MM.1S (cell line): ENCODE measurements around the gene ABTB2.

Experiments used
- DNase-seq: peaks from one replicate; pipeline ENCODE4 v3.0.0-alpha.2; 2015
- H2AFZ ChIP-seq: fragments of 300-600 bp; sonication (generic); 2 replicates; pipeline ENCODE4 v1.6.0; 2016; ENCODE audit warnings: antibody characterized with exemption, low read length
- H3F3A ChIP-seq: fragments of 300-600 bp; sonication (generic); 2 replicates; pipeline ENCODE4 v1.6.1; 2016; ENCODE audit warnings: mild to moderate bottlenecking, antibody characterized with exemption, low read length, moderate library complexity, mixed read lengths; ENCODE audit not compliant: insufficient read depth
- H3K27ac ChIP-seq: fragments of 300-600 bp; sonication (generic); 2 replicates; pipeline ENCODE4 v1.5.1; 2016; ENCODE audit warnings: mild to moderate bottlenecking, low read length
- H3K27me3 ChIP-seq: fragments of 300-600 bp; sonication (generic); replicated peaks from 2 replicates; pipeline ENCODE4 v1.6.0; 2016; ENCODE audit warnings: low read length; ENCODE audit not compliant: insufficient read depth
- H3K36me3 ChIP-seq: fragments of 300-600 bp; sonication (generic); replicated peaks from 2 replicates; pipeline ENCODE4 v1.6.1; 2016; ENCODE audit warnings: mild to moderate bottlenecking, low read length, mixed read lengths; ENCODE audit not compliant: insufficient read depth
- H3K4me1 ChIP-seq: fragments of 300-600 bp; sonication (generic); 2 replicates; pipeline ENCODE4 v1.6.1; 2016; ENCODE audit warnings: low read length, mixed read lengths
- H3K4me2 ChIP-seq: fragments of 300-600 bp; sonication (generic); 2 replicates; pipeline ENCODE4 v1.6.0; 2016; ENCODE audit warnings: low read depth, low read length
- H3K4me3 ChIP-seq: fragments of 300-600 bp; sonication (generic); 2 replicates; pipeline ENCODE4 v1.5.1; 2016; ENCODE audit warnings: low read length, mixed read lengths
- H3K79me2 ChIP-seq: fragments of 300-600 bp; sonication (generic); 2 replicates; pipeline ENCODE4 v1.6.1; 2016; ENCODE audit warnings: mixed run types, low read length, mixed read lengths
- H3K9ac ChIP-seq: fragments of 300-600 bp; sonication (generic); 2 replicates; pipeline ENCODE4 v1.6.1; 2016; ENCODE audit warnings: low read length, mixed read lengths
- H3K9me2 ChIP-seq: fragments of 300-600 bp; sonication (generic); replicated peaks from 2 replicates; pipeline ENCODE4 v1.6.1; 2016; ENCODE audit warnings: mild to moderate bottlenecking, low read length, mixed read lengths; ENCODE audit not compliant: insufficient read depth
- H3K9me3 ChIP-seq: fragments of 300-600 bp; sonication (generic); replicated peaks from 2 replicates; pipeline ENCODE4 v1.6.1; 2016; ENCODE audit warnings: mild to moderate bottlenecking, low read length, mixed read lengths; ENCODE audit not compliant: insufficient read depth
- H4K20me1 ChIP-seq: fragments of 300-600 bp; sonication (generic); 2 replicates; pipeline ENCODE4 v1.6.1; 2016; ENCODE audit warnings: mild to moderate bottlenecking, low read length, moderate library complexity, mixed read lengths; ENCODE audit not compliant: insufficient read depth
- EZH2 ChIP-seq: fragments of 300-600 bp; sonication (generic); optimal IDR thresholded peaks from 2 replicates; pipeline ENCODE3; 2017; ENCODE audit warnings: low read depth, mild to moderate bottlenecking, antibody characterized with exemption, low read length, mixed read lengths
- EZH2phosphoT487 ChIP-seq: fragments of 300-600 bp; sonication (generic); IDR thresholded peaks from 2 replicates; pipeline ENCODE4 v1.6.1; 2018; ENCODE audit warnings: antibody characterized with exemption, low read length
- TF ChIP-seq, protein P1 (sequence below): fragments of 300-600 bp; sonication (generic); IDR thresholded peaks from 2 replicates; pipeline ENCODE4 v1.5.1; 2016; ENCODE audit warnings: antibody characterized with exemption, low read length, mixed read lengths

ABTB2 gene

GRCh38 chr11:34261095-34261494, 96.7 kb downstream of the ABTB2 start:
- H4K20me1 ChIP-seq = no peaks in the 10 kb centered on the region
- H3K4me1 ChIP-seq = no peaks in the 10 kb centered on the region
- H3K27ac ChIP-seq = no peak overlapping the region
- no peak overlapping the region for H3K4me2 ChIP-seq
- TF ChIP-seq, protein P1, sequence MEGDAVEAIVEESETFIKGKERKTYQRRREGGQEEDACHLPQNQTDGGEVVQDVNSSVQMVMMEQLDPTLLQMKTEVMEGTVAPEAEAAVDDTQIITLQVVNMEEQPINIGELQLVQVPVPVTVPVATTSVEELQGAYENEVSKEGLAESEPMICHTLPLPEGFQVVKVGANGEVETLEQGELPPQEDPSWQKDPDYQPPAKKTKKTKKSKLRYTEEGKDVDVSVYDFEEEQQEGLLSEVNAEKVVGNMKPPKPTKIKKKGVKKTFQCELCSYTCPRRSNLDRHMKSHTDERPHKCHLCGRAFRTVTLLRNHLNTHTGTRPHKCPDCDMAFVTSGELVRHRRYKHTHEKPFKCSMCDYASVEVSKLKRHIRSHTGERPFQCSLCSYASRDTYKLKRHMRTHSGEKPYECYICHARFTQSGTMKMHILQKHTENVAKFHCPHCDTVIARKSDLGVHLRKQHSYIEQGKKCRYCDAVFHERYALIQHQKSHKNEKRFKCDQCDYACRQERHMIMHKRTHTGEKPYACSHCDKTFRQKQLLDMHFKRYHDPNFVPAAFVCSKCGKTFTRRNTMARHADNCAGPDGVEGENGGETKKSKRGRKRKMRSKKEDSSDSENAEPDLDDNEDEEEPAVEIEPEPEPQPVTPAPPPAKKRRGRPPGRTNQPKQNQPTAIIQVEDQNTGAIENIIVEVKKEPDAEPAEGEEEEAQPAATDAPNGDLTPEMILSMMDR = no peak
- TF ChIP-seq EZH2 (no peak), EZH2phosphoT487 (no peak)
- no peaks in the 10 kb centered on the region for H3K9me3 ChIP-seq
- no peaks in the 10 kb centered on the region for H3K27me3 ChIP-seq
- no peak overlapping the region for H3K4me3 ChIP-seq
- no peaks in the 10 kb centered on the region for H3K79me2 ChIP-seq
- no peaks in the 10 kb centered on the region for H3K36me3 ChIP-seq
- H2AFZ ChIP-seq = no peak overlapping the region
- DNase-seq = no peak
- H3K9ac ChIP-seq = no peak overlapping the region
- H3F3A ChIP-seq = no peaks in the 10 kb centered on the region
- H3K9me2 ChIP-seq = no peaks in the 10 kb centered on the region

DNA sequence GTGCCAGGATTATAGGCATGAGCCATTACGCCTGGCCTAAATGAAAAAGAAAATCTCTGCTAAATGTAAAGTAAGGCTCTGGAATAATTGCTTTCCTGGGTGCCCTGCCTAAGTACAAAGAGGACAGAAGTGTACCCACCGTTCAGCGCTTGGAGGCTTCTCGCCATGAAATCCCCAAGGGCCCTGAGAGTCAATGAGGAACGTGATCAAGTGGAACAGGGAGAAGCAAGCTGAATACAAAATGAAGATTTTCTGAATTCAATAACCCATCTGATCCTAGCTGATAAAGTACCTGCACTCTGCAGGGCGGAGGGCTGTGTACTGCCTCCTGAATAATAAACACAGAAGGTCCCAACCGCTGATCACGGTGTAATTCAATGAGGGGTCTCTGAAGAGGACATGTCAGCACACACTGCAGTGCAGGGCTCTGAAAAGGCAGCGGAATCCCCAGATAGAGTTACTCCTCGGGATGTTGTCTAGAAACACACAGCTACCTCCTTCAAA, 97.7 kb downstream of the ABTB2 start:
- Histone ChIP-seq H3K9me2 (no peaks in the 10 kb centered on the region), H3K27ac (no peak overlapping the region), H3K9ac (no peak overlapping the region), H2AFZ (no peak overlapping the region), H3K4me3 (no peak overlapping the region), H3K4me1 (no peaks in the 10 kb centered on the region), H3K79me2 (no peaks in the 10 kb centered on the region), H3K4me2 (no peak overlapping the region), H4K20me1 (no peaks in the 10 kb centered on the region), H3F3A (no peaks in the 10 kb centered on the region), H3K9me3 (no peaks in the 10 kb centered on the region), H3K36me3 (no peaks in the 10 kb centered on the region), H3K27me3 (no peaks in the 10 kb centered on the region)
- no peak for DNase-seq
- TF ChIP-seq, protein P1 = no peak
- no peak for TF ChIP-seq EZH2
- TF ChIP-seq EZH2phosphoT487 = no peak

DNA sequence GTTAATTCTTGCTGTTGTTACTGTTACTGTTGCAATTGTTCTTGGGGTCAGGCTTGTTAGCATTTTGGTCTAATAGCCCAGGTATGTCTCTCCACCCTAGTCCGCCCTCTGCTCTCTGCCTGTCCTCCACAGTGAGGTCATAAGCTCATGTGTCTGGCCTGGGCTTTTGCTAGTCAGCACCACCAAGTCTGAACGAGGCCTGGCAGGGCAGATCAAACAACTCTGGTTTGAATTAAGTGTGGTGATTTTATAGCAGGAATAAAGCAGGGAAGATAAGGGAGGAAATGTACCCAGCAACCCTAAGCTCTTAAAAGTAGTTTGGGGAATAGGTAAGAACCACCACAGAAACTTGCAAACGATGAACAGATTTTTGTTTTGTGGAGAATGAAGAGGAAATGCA, 98.7 kb downstream of the ABTB2 start:
- Histone ChIP-seq H3K4me1 (no peaks in the 10 kb centered on the region), H4K20me1 (no peaks in the 10 kb centered on the region), H2AFZ (no peak overlapping the region), H3K4me3 (no peak overlapping the region), H3K9me2 (no peaks in the 10 kb centered on the region), H3K9me3 (no peaks in the 10 kb centered on the region), H3K4me2 (no peak overlapping the region), H3F3A (no peaks in the 10 kb centered on the region), H3K79me2 (no peaks in the 10 kb centered on the region), H3K27me3 (no peaks in the 10 kb centered on the region), H3K27ac (no peak overlapping the region), H3K36me3 (no peaks in the 10 kb centered on the region), H3K9ac (no peak overlapping the region)
- TF ChIP-seq EZH2 (no peak), EZH2phosphoT487 (no peak)
- TF ChIP-seq, protein P1 = no peak
- DNase-seq = no peak
